CD14-positive monocyte (primary cell): ENCODE data around the gene DLK2. TPM values are rescaled to one million over a fixed set of nuclear protein-coding genes. Genes with fewer than 3 reads are reported as not detected.

Source experiments
- DNase-seq, 3 donors: peaks; one replicate each; pipeline ENCODE4 v3.0.0-alpha.2; 2011 to 2022
- H2AFZ ChIP-seq: 2 replicates; pipeline ENCODE4 v1.6.0; 2012; ENCODE audit warnings: mild to moderate bottlenecking, low read depth, low read length, inconsistent platforms; ENCODE audit not compliant: insufficient read depth, poor library complexity, severe bottlenecking
- H3K27ac ChIP-seq, 2 donors: 1 replicate in 1 of 2; 2 replicates in 1 of 2; pipeline ENCODE4 v1.5.1; 2012 to 2013; ENCODE audit warnings: low read length in 2 of 2, control low read depth in 1 of 2, inconsistent platforms in 1 of 2, low read depth in 1 of 2, mild to moderate bottlenecking in 1 of 2
- H3K27me3 ChIP-seq, 2 donors: one replicate each; pipeline versions ENCODE4 v1.6.0 to v1.6.1; 2011 to 2013; ENCODE audit warnings: low read length in 2 of 2; ENCODE audit not compliant: control insufficient read depth in 2 of 2, insufficient read depth in 2 of 2
- H3K36me3 ChIP-seq, 2 donors: replicated peaks in 1 of 2; 1 replicate in 1 of 2; 2 replicates in 1 of 2; pipeline versions ENCODE4 v1.5.1 to v1.6.1; 2012 to 2013; ENCODE audit warnings: low read length in 2 of 2, control low read depth in 1 of 2, inconsistent platforms in 1 of 2, mild to moderate bottlenecking in 1 of 2; ENCODE audit not compliant: insufficient read depth in 2 of 2, control insufficient read depth in 1 of 2
- H3K4me1 ChIP-seq, 2 donors: 1 replicate in 1 of 2; 2 replicates in 1 of 2; pipeline versions ENCODE4 v1.5.1 to v1.6.1; 2012 to 2013; ENCODE audit warnings: low read length in 2 of 2, control low read depth in 1 of 2, inconsistent platforms in 1 of 2, mild to moderate bottlenecking in 1 of 2, moderate library complexity in 1 of 2; ENCODE audit not compliant: insufficient read depth in 2 of 2, control insufficient read depth in 1 of 2
- H3K4me2 ChIP-seq: replicated peaks from 2 replicates; pipeline ENCODE3; 2012; ENCODE audit warnings: low read length, moderate library complexity, mild to moderate bottlenecking; ENCODE audit not compliant: poor library complexity, severe bottlenecking; ENCODE audit errors: extremely low read depth
- H3K4me3 ChIP-seq, 3 experiments: fragments of 200-600 bp in 1 of 3; sonication (generic) in 1 of 3; replicated peaks in 1 of 3; 1 replicate in 2 of 3; 2 replicates in 1 of 3; pipeline ENCODE4 v1.5.1; 2011 to 2013; ENCODE audit warnings: low read length in 3 of 3, mild to moderate bottlenecking in 3 of 3, control low read depth in 2 of 3, low read depth in 2 of 3, inconsistent platforms in 1 of 3, moderate library complexity in 1 of 3
- H3K79me2 ChIP-seq: 2 replicates; pipeline ENCODE4 v1.6.0; 2012; ENCODE audit warnings: mild to moderate bottlenecking, control low read depth, inconsistent platforms, low read length, moderate library complexity; ENCODE audit not compliant: insufficient read depth
- H3K9ac ChIP-seq: 2 replicates; pipeline ENCODE4 v1.6.0; 2017; ENCODE audit warnings: low read length, mild to moderate bottlenecking; ENCODE audit not compliant: insufficient read depth, poor library complexity, severe bottlenecking
- H3K9me3 ChIP-seq, 2 donors: replicated peaks in 1 of 2; 1 replicate in 1 of 2; 2 replicates in 1 of 2; pipeline versions ENCODE4 v1.5.1 to v1.6.1; 2012 to 2013; ENCODE audit warnings: low read length in 2 of 2, control low read depth in 1 of 2; ENCODE audit not compliant: control insufficient read depth in 1 of 2, insufficient read depth in 1 of 2
- H4K20me1 ChIP-seq: 2 replicates; pipeline ENCODE4 v1.6.0; 2012; ENCODE audit warnings: mild to moderate bottlenecking, low read length, control low read depth, moderate library complexity; ENCODE audit not compliant: insufficient read depth
- H3K27ac Mint-ChIP-seq, 7 donors: one replicate each; pipeline ENCODE4 v1.8.0; 2020; ENCODE audit warnings: mild to moderate bottlenecking in 7 of 7, mixed read lengths in 7 of 7, moderate library complexity in 6 of 7, inconsistent platforms in 2 of 7
- H3K27me3 Mint-ChIP-seq, 3 donors: one replicate each; pipeline ENCODE4 v1.8.0; 2021 to 2022; ENCODE audit warnings: low read depth in 3 of 3, mild to moderate bottlenecking in 3 of 3, mixed read lengths in 3 of 3, moderate library complexity in 3 of 3, inconsistent platforms in 1 of 3
- H3K36me3 Mint-ChIP-seq, 2 donors: one replicate each; pipeline ENCODE4 v1.8.0; 2020; ENCODE audit warnings: mixed read lengths in 2 of 2, inconsistent platforms in 1 of 2, mild to moderate bottlenecking in 1 of 2
- H3K4me1 Mint-ChIP-seq: one replicate; pipeline ENCODE4 v1.8.0; 2020; ENCODE audit warnings: mild to moderate bottlenecking, mixed read lengths
- H3K4me3 Mint-ChIP-seq, 2 donors: one replicate each; pipeline ENCODE4 v1.8.0; 2020; ENCODE audit warnings: mild to moderate bottlenecking in 2 of 2, mixed read lengths in 2 of 2, moderate library complexity in 1 of 2
- H3K9me3 Mint-ChIP-seq, 7 donors: one replicate each; pipeline ENCODE4 v1.8.0; 2020 to 2022; ENCODE audit warnings: mixed read lengths in 7 of 7, mild to moderate bottlenecking in 6 of 7, moderate library complexity in 6 of 7, inconsistent platforms in 2 of 7
- CTCF ChIP-seq: fragments of 200-600 bp; IDR thresholded peaks from one replicate; pipeline ENCODE4 v1.8.0; 2022; ENCODE audit warnings: antibody characterized with exemption, mild to moderate bottlenecking
- WGBS: methylation state at CpG from one replicate; pipeline ENCODE4 v1.1.5; 2013; ENCODE audit warnings: missing lambda C conversion rate; ENCODE audit not compliant: insufficient coverage; 5-methylcytosine and 5-hydroxymethylcytosine counted together
- intact Hi-C, 2 donors: fragments of 100-400 bp; cut with micrococcal nuclease; formaldehyde crosslinking; loops; one replicate each; pipeline versions ENCODE4 v1.15.0 to v1.15.1; 2023
- polyA plus RNA-seq, 3 donors: library from polyadenylated mRNA; depleted of rRNA in 1 of 3; unstranded in 2 of 3; stranded (reverse) in 1 of 3; fragments of 300-500 nt in 2 of 3; fragments of >200 nt in 1 of 3; fragmentation: Illumina TruSeq in 2 of 3; gene quantifications; 1 replicate in 2 of 3; 2 replicates in 1 of 3; pipeline ENCODE4 v1.2.3, GENCODE V29; 2012 to 2021

Gene DLK2
- polyA plus RNA-seq, 3 donors = 0.08 TPM; not detected in 2

GRCh38 chr6:43494766-43495165, 39.4 kb upstream of the DLK2 start:
- Histone ChIP-seq H3K9me3 (no peaks in the 10 kb centered on the region), H3K27me3 (no peaks in the 10 kb centered on the region), H3K27ac (no peak overlapping the region), H4K20me1 (peaks cover 44% of the 10 kb centered on the region), H3K9ac (no peak overlapping the region), H3K79me2 (no peaks in the 10 kb centered on the region), H2AFZ (no peak overlapping the region), H3K4me3 (no peak overlapping the region), H3K4me1 (no peaks in the 10 kb centered on the region), H3K36me3 (peaks cover 32 to 71% of the 10 kb centered on the region in 2 donors), H3K4me2 (no peak overlapping the region)
- peaks cover 0 to 4% (median 0%) of the 10 kb centered on the region in 3 donors for H3K27me3 Mint-ChIP-seq
- peaks cover 36 to 45% of the 10 kb centered on the region in 2 donors for H3K36me3 Mint-ChIP-seq
- DNase-seq = no peak
- peak overlapping the region in 3 of 7 donors; percentile 26 to 76 (median 63) for H3K27ac Mint-ChIP-seq
- TF ChIP-seq CTCF = no peak
- no peak overlapping the region for H3K4me3 Mint-ChIP-seq
- H3K9me3 Mint-ChIP-seq = no peaks in the 10 kb centered on the region
- H3K4me1 Mint-ChIP-seq = peaks cover 8% of the 10 kb centered on the region
- WGBS = 97% methylated on average over 4 of the region's 4 CpGs
- intact Hi-C loops = no loop called here

GRCh38 chr6:43494321-43494720, 39.0 kb upstream of the DLK2 start:
- no peaks in the 10 kb centered on the region for H3K27me3 ChIP-seq
- H3K4me3 ChIP-seq = no peak overlapping the region
- no peaks in the 10 kb centered on the region for H3K9me3 ChIP-seq
- H2AFZ ChIP-seq = no peak overlapping the region
- H3K27ac ChIP-seq = no peak overlapping the region
- no peak overlapping the region for H3K4me2 ChIP-seq
- H4K20me1 ChIP-seq = peaks cover 48% of the 10 kb centered on the region
- peaks cover 32 to 71% of the 10 kb centered on the region in 2 donors for H3K36me3 ChIP-seq
- intact Hi-C loops = no loop called here
- no peak for TF ChIP-seq CTCF
- Mint-ChIP-seq H3K36me3 (peaks cover 32 to 43% of the 10 kb centered on the region in 2 donors), H3K27ac (no peak overlapping the region), H3K4me1 (peaks cover 8% of the 10 kb centered on the region), H3K4me3 (no peak overlapping the region), H3K9me3 (no peaks in the 10 kb centered on the region), H3K27me3 (peaks cover 0 to 4% (median 0%) of the 10 kb centered on the region in 3 donors)
- no peak for DNase-seq
- WGBS = 100% methylated on average over 2 of the region's 6 CpGs
- H3K79me2 ChIP-seq = no peaks in the 10 kb centered on the region
- H3K4me1 ChIP-seq = no peaks in the 10 kb centered on the region
- H3K9ac ChIP-seq = no peak overlapping the region
